ENCODE data around the gene GRAMD1A. TPM values are rescaled to one million over a fixed set of nuclear protein-coding genes. Genes with fewer than 3 reads are reported as not detected.

Gene GRAMD1A
- total RNA-seq, 1 donor: 23.3 TPM

DNA sequence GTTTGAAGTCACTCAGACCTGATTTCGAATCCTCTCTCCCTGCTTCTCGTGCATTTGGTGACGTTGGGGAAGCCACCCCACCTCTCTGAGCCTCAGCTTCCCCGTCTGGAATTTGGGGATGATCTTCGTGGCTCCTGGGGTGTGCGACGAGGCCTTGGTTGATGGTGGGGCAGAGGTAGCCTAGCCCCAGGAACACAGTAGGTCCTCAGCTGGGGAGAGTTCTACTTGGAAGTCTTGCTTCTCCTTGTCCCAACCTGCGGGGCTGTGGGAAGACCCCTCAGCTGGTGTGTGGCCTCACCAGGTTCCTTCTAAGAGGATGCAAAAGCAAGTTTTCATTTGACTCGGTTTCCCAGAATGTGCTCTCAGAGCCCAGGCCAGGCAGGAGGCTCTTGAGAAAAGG is 54.5 kb downstream of the GRAMD1A start:
- H3K4me3 ChIP-seq (ENCODE audit: low read depth, low read length): no peak overlapping the region
- no peak for DNase-seq (ENCODE audit: low read depth)
- TF ChIP-seq, protein P1, sequence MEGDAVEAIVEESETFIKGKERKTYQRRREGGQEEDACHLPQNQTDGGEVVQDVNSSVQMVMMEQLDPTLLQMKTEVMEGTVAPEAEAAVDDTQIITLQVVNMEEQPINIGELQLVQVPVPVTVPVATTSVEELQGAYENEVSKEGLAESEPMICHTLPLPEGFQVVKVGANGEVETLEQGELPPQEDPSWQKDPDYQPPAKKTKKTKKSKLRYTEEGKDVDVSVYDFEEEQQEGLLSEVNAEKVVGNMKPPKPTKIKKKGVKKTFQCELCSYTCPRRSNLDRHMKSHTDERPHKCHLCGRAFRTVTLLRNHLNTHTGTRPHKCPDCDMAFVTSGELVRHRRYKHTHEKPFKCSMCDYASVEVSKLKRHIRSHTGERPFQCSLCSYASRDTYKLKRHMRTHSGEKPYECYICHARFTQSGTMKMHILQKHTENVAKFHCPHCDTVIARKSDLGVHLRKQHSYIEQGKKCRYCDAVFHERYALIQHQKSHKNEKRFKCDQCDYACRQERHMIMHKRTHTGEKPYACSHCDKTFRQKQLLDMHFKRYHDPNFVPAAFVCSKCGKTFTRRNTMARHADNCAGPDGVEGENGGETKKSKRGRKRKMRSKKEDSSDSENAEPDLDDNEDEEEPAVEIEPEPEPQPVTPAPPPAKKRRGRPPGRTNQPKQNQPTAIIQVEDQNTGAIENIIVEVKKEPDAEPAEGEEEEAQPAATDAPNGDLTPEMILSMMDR (IDR thresholded peaks at IDR 0.05; ENCODE audit: insufficient read depth, low read depth, low read length): no peak

DNA sequence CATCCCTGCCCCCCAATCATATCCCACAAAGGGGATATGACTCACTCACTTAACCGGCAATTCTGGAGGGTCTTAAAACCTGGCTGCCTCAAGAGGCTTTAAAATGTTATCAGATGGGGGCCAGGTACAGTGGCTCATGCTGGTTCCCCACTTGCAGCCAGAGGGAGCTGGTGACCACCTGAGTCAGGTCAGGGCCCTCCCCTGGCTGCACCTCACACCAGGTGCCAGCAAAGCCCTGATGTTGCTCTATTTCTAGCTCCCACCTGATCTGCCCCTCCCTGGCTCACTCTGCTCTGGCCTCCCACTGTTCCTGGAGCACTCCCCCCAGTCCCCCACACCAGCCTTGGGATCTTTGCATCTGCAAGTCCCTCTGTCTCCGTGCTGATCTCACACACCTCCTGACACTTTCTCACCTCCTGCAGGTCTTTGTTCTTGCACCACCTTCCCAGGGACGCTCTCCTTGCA is 55.6 kb downstream of the GRAMD1A start:
- DNase-seq (ENCODE audit: low read depth): no peak
- TF ChIP-seq, protein P1 (IDR thresholded peaks at IDR 0.05; ENCODE audit: insufficient read depth, low read depth, low read length): peak; percentile 8
- no peak overlapping the region for H3K4me3 ChIP-seq (ENCODE audit: low read depth, low read length)

DNA sequence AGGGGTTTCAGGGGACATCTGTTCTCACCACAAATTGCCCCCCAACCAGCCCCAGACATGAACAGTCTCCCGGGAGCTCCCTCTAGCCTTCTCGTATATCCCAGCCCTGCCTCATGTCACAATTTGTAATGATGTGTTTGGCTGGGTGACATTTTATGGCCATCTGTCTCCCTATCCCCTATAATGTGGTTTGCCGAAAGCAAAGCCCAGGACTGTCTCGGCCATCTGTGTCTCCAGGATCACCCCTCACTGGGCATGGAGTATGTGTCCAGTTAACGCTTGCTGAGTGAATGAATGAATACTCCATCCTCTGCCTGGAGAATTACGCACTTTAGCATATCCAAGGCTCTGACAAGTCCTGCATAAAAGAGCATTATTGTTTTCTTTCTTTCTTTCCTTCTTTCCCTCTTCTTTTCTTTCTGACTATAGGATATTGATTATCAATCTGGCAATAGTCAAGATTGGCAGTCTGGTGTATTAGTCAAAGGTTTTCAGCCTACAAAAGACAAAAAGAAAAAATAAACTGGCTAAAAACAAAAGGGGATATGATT is 56.5 kb downstream of the GRAMD1A start:
- H3K4me3 ChIP-seq (ENCODE audit: low read depth, low read length): no peak overlapping the region
- TF ChIP-seq, protein P1 (IDR thresholded peaks at IDR 0.05; ENCODE audit: insufficient read depth, low read depth, low read length): no peak
- no peak for DNase-seq (ENCODE audit: low read depth)

DNA sequence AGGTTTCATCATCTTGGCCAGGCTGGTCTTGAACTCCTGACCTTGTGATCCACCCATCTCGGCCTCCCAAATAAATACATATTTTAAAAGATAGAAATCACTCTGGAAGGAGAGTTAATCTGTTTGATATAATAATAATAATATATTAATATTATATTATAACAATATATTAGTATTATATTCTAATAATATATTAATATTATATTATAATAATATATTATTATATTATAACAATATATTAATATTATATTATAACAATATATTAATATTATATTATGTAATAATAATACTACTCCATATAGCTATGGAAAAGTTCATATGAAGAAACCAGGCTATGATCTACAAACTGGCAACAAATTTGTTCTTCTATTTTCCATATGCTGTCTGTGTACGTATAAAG is 58.2 kb downstream of the GRAMD1A start:
- DNase-seq (ENCODE audit: low read depth): no peak
- TF ChIP-seq, protein P1 (IDR thresholded peaks at IDR 0.05; ENCODE audit: insufficient read depth, low read depth, low read length): no peak
- H3K4me3 ChIP-seq (ENCODE audit: low read depth, low read length): no peak overlapping the region

DNA sequence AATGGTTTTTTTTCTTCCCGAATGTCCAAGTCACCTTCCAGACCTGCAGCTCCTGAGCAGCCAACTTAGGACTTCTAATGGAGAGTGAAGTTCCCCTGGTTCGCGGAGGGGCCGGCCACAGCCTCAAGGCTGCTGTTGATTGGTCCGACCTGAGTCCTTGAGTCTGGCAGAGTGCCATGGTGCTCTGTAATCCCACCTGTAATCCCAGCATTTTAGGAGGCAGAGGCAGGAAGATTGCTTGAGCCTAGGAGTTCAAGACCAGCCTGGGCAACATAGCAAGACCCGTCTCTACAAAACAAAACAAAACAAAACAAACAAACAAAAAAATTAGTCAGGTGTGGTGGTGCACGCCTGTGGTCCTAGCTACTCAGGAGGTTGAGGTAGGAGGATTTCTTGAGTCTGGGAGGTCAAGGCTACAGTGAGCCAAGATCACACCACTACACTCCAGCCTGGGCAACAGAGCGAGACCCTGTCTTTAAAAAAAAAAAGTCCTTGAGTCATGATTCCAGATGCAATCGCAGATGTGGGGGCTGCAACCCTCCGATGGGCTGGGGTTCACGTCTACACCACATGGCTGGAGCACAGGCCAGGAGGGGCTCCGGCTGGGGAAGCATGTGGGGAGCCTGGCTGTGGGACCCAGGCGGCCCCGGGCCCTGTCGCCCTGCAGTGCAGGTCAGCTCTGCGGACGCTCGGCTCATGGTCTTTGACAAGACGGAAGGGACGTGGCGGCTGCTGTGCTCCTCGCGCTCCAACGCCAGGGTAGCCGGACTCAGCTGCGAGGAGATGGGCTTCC is 59.1 kb downstream of the GRAMD1A start:
- no peak for DNase-seq (ENCODE audit: low read depth)
- TF ChIP-seq, protein P1 (IDR thresholded peaks at IDR 0.05; ENCODE audit: insufficient read depth, low read depth, low read length): no peak
- no peak overlapping the region for H3K4me3 ChIP-seq (ENCODE audit: low read depth, low read length)

DNA sequence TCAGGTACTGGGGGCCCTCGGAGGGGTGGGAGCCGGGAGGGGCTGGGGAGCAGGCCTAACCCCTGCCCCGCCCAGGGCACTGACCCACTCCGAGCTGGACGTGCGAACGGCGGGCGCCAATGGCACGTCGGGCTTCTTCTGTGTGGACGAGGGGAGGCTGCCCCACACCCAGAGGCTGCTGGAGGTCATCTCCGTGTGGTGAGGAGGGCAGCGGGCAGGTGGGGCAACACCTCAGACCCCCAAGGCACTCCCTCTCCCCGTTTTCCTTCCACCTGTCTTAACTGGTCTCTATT is 59.6 kb downstream of the GRAMD1A start:
- DNase-seq (ENCODE audit: low read depth): no peak
- TF ChIP-seq, protein P1 (IDR thresholded peaks at IDR 0.05; ENCODE audit: insufficient read depth, low read depth, low read length): no peak
- no peak overlapping the region for H3K4me3 ChIP-seq (ENCODE audit: low read depth, low read length)
